Peyer's patch (tissue), 4 donors: ENCODE measurements around the gene CNTN4. TPM values are rescaled to one million over a fixed set of nuclear protein-coding genes. Genes with fewer than 3 reads are reported as not detected.

ENCODE experiments used
- DNase-seq, 3 donors: peaks; one replicate each; pipeline ENCODE4 v3.0.0-alpha.2; 2017 to 2019
- H3K27ac ChIP-seq, 4 donors: fragments of 200-600 bp; sonication (generic); one replicate each; pipeline ENCODE4 v1.5.1; 2016 to 2019
- H3K27me3 ChIP-seq, 2 donors: fragments of 200-600 bp; sonication (generic); one replicate each; pipeline ENCODE4 v1.5.1; 2019
- H3K36me3 ChIP-seq, 3 donors: fragments of 200-600 bp; sonication (generic); one replicate each; pipeline ENCODE4 v1.5.1; 2016 to 2019
- H3K4me1 ChIP-seq, 4 donors: fragments of 200-600 bp; sonication (generic); one replicate each; pipeline ENCODE4 v1.5.1; 2016 to 2019
- H3K4me3 ChIP-seq, 4 donors: fragments of 200-600 bp; sonication (generic); 1 replicate in 3 of 4; 2 replicates in 1 of 4; pipeline ENCODE4 v1.5.1; 2016 to 2019; ENCODE audit warnings: mild to moderate bottlenecking in 1 of 4
- H3K9me3 ChIP-seq, 4 donors: fragments of 200-600 bp; sonication (generic); one replicate each; pipeline ENCODE4 v1.5.1; 2016 to 2019; ENCODE audit warnings: mild to moderate bottlenecking in 1 of 4
- POLR2A ChIP-seq, 2 donors: fragments of 450-650 bp; IDR thresholded peaks; one replicate each; pipeline ENCODE4 v1.5.1; 2017; ENCODE audit warnings: antibody characterized with exemption in 2 of 2, mild to moderate bottlenecking in 2 of 2, moderate library complexity in 2 of 2
- total RNA-seq, 4 donors: library from RNA; depleted of rRNA; stranded (reverse); fragments of >200 nt; gene quantifications; one replicate each; pipeline ENCODE4 v1.1.0, GENCODE V29; 2016
- TF ChIP-seq, protein P1 (sequence below), 6 experiments: fragments of 450-650 bp in 4 of 6; fragments of 200-600 bp in 2 of 6; sonication (generic) in 1 of 6; IDR thresholded peaks; one replicate each; pipeline ENCODE4 v1.5.1; 2017 to 2019; ENCODE audit warnings: antibody characterized with exemption in 6 of 6, mild to moderate bottlenecking in 3 of 6, moderate library complexity in 1 of 6

CNTN4 gene
- total RNA-seq, 4 donors from 2014 or later: 5.4 to 31.1 (median 19.9) TPM

DNA sequence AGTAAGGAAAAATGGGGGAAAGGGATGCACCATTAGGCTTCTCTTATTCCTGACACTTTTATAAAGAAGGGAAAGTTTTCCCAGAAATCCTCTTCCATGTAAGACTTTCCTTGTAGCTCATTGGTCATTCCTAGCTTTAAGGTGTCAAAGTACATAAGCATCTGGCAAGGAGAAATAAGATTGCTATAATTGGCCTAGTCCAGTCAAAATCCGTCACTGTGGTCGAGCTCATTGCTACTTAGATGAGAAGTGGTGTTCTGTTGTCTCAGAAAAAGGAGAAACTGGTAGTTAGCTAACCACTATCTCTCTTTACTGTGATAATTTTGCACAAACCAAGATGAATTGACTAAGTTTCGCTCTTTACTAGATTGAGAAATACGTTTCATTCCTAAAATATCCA lies 370.1 kb downstream of the CNTN4 start:
- no peak overlapping the region for H3K4me3 ChIP-seq
- no peak overlapping the region for H3K27ac ChIP-seq
- H3K9me3 ChIP-seq: no peaks in the 10 kb centered on the region
- no peak for TF ChIP-seq POLR2A (IDR thresholded peaks at IDR 0.05)
- TF ChIP-seq, protein P1, sequence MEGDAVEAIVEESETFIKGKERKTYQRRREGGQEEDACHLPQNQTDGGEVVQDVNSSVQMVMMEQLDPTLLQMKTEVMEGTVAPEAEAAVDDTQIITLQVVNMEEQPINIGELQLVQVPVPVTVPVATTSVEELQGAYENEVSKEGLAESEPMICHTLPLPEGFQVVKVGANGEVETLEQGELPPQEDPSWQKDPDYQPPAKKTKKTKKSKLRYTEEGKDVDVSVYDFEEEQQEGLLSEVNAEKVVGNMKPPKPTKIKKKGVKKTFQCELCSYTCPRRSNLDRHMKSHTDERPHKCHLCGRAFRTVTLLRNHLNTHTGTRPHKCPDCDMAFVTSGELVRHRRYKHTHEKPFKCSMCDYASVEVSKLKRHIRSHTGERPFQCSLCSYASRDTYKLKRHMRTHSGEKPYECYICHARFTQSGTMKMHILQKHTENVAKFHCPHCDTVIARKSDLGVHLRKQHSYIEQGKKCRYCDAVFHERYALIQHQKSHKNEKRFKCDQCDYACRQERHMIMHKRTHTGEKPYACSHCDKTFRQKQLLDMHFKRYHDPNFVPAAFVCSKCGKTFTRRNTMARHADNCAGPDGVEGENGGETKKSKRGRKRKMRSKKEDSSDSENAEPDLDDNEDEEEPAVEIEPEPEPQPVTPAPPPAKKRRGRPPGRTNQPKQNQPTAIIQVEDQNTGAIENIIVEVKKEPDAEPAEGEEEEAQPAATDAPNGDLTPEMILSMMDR (IDR thresholded peaks at IDR 0.05): no peak
- H3K27me3 ChIP-seq: no peaks in the 10 kb centered on the region
- no peaks in the 10 kb centered on the region for H3K4me1 ChIP-seq
- H3K36me3 ChIP-seq: no peaks in the 10 kb centered on the region
- no peak for DNase-seq

DNA sequence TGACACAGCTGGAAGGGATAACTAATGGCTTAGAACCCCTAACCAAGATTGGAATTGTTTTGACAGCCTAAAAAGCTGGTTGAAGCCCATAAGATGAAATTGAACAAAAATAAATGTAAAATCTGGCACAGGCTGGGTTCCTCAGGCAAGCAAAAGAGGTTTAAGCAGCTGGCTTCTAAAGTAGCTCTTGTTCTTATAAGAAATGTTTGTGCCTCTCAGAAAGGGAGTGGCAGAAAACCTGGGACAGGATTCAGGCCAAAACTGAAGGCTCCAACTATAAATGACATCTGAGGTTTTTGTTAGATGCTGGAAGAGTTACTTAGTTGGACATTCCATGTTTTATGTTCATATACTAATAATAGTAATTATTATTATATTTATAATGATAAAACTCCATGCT lies 378.3 kb downstream of the CNTN4 start:
- TF ChIP-seq POLR2A (IDR thresholded peaks at IDR 0.05): no peak
- TF ChIP-seq, protein P1 (IDR thresholded peaks at IDR 0.05): no peak

DNA sequence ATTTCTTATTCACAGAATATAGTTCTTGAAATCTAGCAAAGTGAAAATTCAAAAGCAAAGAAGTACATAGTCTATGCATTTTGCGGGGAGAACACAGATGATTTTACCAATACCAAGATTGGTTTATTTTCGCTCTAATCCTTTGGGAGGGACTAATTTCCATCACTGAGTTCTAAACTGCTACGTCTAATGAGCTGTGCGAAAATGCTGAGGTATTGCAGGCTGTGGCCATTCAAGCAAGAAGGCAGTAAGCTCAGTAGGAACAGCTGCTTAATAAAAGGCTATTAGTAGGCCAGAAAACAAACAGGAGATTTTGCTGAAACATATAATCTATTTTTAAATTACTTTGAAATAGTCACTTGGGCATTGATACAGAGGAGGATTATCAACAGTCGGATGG lies 379.0 kb downstream of the CNTN4 start:
- Histone ChIP-seq H3K9me3 (no peaks in the 10 kb centered on the region), H3K27ac (no peak overlapping the region), H3K36me3 (no peaks in the 10 kb centered on the region), H3K27me3 (no peaks in the 10 kb centered on the region), H3K4me3 (no peak overlapping the region), H3K4me1 (no peaks in the 10 kb centered on the region)
- no peak for DNase-seq
- no peak for TF ChIP-seq POLR2A (IDR thresholded peaks at IDR 0.05)
- TF ChIP-seq, protein P1 (IDR thresholded peaks at IDR 0.05): no peak

More for the DNA sequence above, 378.3 kb downstream of the CNTN4 start:
- Histone ChIP-seq H3K36me3 (no peaks in the 10 kb centered on the region), H3K9me3 (no peaks in the 10 kb centered on the region), H3K27ac (no peak overlapping the region), H3K27me3 (no peaks in the 10 kb centered on the region), H3K4me3 (no peak overlapping the region), H3K4me1 (no peaks in the 10 kb centered on the region)
- DNase-seq: no peak

DNA sequence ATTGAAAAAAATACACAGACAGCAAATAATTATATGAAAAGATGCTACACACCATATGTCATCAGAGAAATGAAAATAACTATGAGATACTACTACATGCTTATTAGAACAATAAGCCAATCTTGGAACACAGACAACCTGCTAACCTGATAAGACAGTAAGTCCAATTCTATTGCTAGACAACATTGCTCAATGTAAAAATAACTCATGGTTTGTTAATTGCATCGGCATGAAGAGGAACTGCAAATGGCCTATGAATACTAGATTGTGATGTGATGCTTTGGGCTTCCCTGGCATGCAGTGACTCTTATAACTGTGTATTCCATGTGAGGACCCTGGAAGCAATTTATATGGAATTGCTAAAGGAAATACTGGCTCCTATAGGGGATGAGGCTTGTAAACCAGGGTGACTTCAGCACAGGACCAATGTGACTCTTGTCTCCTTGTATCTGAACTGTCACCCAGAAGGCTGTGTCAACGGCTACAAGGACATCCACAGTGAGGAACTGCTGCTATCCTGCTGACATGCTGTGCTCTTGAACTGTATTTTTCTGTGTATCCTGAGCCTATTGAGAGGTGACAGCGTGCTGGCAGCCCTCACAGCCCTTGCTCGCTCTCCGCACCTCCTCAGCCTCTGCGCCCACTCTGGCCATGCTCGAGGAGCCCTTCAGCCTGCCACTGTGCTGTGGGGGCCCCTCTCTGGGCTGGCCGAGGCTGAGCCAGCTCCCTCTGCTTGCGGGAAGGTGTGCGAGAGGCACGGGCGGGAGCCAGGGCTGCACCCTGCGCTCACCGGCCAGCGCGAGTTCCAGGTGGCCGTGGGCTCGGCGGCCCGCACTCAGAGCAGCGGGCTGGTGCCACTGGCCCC lies 385.7 kb downstream of the CNTN4 start:
- Histone ChIP-seq H3K9me3 (no peaks in the 10 kb centered on the region), H3K4me1 (no peaks in the 10 kb centered on the region), H3K4me3 (no peak overlapping the region), H3K27ac (no peak overlapping the region), H3K27me3 (no peaks in the 10 kb centered on the region), H3K36me3 (no peaks in the 10 kb centered on the region)
- TF ChIP-seq POLR2A (IDR thresholded peaks at IDR 0.05): no peak
- TF ChIP-seq, protein P1 (IDR thresholded peaks at IDR 0.05): no peak
- no peak for DNase-seq

DNA sequence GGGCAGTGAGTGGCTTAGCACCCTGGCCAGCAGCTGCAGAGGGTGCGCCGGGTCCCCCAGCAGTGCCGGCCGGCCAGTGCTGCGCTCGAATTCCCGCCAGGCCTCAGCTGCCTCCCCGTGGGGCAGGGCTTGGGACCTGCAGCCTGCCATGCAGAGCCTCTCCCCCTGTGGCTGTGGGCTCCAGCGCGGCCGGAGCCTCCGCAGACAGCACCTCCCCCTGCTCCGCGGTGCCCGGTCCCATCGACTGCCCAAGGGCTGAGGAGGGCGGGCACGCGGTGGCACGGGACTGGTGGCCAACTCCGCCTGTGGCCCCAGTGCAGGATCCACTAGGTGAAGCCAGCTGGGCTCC lies 386.3 kb downstream of the CNTN4 start:
- H3K4me3 ChIP-seq: no peak overlapping the region
- no peak overlapping the region for H3K27ac ChIP-seq
- H3K4me1 ChIP-seq: no peaks in the 10 kb centered on the region
- TF ChIP-seq, protein P1 (IDR thresholded peaks at IDR 0.05): no peak
- no peak for TF ChIP-seq POLR2A (IDR thresholded peaks at IDR 0.05)
- H3K27me3 ChIP-seq: no peaks in the 10 kb centered on the region
- no peaks in the 10 kb centered on the region for H3K36me3 ChIP-seq
- H3K9me3 ChIP-seq: no peaks in the 10 kb centered on the region
- DNase-seq: no peak
